Measurements from ENCODE around the gene GARIN5B.
"Not testable (repeated sequence)": the region's sequence is repeated elsewhere in the genome, so short reads cannot be mapped to it uniquely, and the experiment has no call there.

The GARIN5B gene

GRCh38 chr19:55346725-55347441 lies 16.2 kb downstream of the GARIN5B start:
- DNase-seq = no peak

GRCh38 chr19:55345818-55346724 lies 17.0 kb downstream of the GARIN5B start:
- no peak for DNase-seq

- no peak for DNase-seq
Measured at GRCh38 chr19:55345101-55345817, 17.8 kb downstream of the GARIN5B start.

- DNase-seq = no peak
Measured at GRCh38 chr19:55344444-55344843, 18.6 kb downstream of the GARIN5B start.

- no peak for DNase-seq
Measured at GRCh38 chr19:55341595-55342531, 21.2 kb downstream of the GARIN5B start.

GRCh38 chr19:55341171-55341588 lies 21.9 kb downstream of the GARIN5B start:
- DNase-seq = peak; percentile 48

- no peak for DNase-seq
Measured at GRCh38 chr19:55340784-55341147, 22.3 kb downstream of the GARIN5B start.

- no peak for DNase-seq
Measured at GRCh38 chr19:55339889-55340783, 22.9 kb downstream of the GARIN5B start.

DNA sequence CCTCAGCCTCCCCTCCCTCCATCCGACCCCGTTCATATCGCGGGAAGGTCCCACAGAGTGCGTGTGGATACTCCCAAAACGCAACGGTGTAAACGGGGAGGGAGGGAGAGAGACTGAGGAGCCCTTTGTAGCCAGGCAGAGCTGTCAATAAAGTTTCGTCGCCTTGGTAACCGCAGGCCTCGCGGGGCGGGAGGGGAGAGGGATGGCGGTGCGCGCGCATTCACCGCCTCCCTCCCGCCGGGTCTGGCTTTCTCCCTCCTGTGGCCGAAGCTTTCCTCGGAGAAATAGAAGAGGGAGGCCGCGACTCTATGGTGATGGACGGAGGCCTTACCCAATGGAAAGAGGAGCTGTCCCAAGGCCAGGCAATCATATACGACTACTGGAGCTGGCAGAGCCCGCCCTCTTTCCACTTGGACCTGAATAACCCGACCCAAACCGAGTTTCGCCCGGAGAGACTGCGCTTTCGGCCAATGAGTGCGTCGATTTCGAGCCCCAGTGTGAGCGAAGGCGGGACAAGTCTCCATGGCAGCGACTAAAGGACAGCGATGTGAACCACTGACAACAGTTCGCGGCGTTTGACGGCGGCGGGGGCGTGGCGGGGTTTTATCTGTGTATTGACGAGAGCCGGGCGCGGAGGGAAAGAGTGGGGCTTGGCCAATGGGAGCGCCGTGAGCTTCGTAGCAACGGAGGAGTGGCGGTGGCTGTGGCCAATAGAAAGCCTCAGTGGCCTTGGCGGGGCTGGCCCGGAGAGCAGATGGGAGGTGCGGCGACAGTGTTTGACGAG lies 23.8 kb downstream of the GARIN5B start, which contains the start of gene KMT5C:
KMT5C (plus strand) TSS at position 772 of the 784 bp plus-strand sequence. CDS start 2,061 bp downstream, outside the sequence.
- DNase-seq = peak; percentile 100

GRCh38 chr19:55336101-55336500 lies 27.0 kb downstream of the GARIN5B start:
- no peak for DNase-seq

DNA sequence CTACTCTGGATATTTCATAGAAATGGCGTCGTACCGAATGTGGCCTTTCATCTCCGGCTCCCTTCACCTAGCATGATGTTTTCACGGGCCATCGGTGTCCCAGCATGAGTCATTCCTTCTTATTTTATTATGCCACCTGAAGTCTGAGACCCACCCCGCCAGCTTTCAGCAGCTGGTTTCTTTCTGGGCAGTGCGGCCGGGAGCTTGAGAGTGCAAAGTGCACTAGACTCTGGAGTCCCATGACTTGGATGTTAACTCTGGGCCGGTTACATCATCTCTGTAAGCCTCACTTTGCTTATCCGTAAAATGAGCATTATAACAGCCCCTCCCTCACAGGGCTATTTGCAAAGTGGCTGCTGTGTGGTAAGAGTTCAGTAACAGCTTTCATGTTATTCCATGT lies 29.2 kb downstream of the GARIN5B start:
- DNase-seq = no peak

GRCh38 chr19:55329791-55330190 lies 33.3 kb downstream of the GARIN5B start:
- not testable (repeated sequence) for DNase-seq

- not testable (repeated sequence) for DNase-seq
Measured at GRCh38 chr19:55328774-55329318, 34.2 kb downstream of the GARIN5B start.

DNA sequence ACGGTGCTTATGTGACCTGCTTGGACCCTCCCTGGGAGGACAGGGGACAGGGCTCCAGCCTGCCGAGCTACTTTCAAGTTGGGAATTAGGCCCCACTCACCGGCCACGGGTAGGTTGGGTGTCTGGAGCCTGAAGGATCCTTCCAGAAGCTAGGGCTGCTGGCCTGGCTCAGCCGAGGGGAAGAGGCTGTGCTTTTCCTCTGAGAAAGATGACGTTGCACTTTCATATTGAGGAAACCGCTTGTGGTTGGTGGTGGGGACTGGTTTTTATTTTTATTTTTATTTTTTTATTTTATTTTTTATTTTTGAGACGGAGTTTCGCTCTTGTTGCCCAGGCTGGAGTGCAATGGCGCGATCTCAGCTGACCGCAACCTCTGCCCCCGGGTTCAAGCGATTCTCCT lies 37.9 kb downstream of the GARIN5B start, which contains the start of gene TMEM150B:
TMEM150B (minus strand) TSS at position 170 of the 400 bp plus-strand sequence. CDS start 4,305 bp downstream, outside the sequence.
- no peak for DNase-seq

- no peak for DNase-seq
Measured at GRCh38 chr19:55324662-55325061, 38.4 kb downstream of the GARIN5B start.

- no peak for DNase-seq
Measured at GRCh38 chr19:55322204-55322885, 40.7 kb downstream of the GARIN5B start.

DNA sequence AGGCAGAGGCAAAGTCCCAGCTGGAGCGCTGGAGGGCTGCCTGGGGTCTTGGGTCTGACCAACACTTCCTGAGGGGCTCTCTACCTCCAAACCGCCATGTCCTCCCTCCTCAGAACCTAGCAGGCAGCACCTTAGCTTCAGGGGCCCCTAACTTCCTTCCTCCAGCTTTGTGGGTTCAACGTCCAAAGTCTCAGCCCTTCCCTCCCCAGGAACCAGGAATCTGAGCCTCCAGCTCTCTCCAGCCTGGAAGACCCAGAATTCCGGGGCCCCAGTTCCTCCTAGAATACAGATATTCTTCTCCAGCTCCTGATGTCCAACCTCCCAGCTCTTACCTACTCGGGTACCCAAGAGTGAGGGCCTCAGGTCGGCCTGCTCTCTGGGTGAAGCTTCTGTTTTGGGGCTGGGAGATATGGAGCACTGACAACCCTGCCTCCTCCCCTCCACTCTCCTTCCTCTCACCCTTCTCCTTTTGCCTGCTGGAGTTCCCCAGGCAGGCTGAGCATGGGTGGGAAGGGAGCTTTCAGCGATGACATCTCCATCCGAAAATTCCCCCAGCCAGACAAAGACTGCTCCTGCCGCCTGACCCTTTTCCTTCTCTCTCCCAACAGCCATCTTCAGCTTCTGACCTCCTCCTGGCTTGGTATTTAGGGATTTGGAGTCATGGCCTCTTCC lies 41.5 kb downstream of the GARIN5B start:
- DNase-seq = no peak

DNA sequence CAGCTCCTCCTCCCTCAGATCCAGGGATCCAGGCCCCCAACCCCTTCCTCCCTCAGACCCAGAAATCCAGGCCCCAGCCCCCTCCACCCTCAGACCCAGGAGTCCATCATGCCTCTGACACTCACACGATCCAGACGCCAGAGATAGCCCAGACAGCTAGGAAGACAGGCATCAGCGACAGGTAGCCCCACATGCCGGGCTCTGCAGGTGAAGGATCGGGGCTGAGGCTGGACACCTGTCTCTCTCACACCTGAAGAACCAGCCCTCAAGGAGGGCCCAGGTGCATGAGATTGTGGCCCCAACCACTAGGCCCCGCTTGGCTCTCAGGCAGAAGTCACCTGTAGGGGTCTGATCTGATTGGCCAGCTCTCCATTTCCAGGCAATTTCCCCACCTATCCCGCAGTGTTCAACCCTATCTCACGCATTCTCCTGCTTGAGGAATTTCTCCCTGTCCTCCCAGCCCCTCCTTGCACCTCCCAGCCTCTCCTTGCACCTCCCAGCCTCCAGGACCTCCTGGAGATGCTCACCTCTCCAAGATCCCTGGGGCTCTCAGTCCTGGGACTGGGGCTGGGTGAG lies 42.1 kb downstream of the GARIN5B start:
- DNase-seq = no peak
